Hematopoietic multipotent progenitor cell treated with erythropoietin and hydrocortisone succinate and interleukin-3 and kit ligand, for 17 days (in vitro differentiated cells): ENCODE data around the gene RBMS1.

Experiments
- DNase-seq: peaks from one replicate; pipeline ENCODE4 v3.0.0-alpha.2; 2015; ENCODE audit warnings: low spot score

Gene RBMS1

DNA sequence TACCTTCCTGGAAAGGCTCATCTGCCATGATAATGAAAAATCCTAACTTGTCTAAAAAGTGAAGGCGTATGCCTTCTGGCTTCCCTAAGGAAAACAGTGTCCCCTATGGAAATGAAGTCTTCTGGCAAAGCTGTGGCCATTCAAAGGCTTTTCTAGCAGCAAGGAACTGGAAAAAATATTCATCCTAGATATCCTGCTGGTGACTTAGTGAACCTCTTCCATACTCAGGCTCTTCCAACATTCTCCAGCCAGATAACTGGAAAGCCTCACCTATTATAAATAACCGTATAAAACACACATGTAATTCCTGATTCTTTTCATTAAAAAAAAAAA is 84.7 kb downstream of the RBMS1 start:
- DNase-seq = no peak

DNA sequence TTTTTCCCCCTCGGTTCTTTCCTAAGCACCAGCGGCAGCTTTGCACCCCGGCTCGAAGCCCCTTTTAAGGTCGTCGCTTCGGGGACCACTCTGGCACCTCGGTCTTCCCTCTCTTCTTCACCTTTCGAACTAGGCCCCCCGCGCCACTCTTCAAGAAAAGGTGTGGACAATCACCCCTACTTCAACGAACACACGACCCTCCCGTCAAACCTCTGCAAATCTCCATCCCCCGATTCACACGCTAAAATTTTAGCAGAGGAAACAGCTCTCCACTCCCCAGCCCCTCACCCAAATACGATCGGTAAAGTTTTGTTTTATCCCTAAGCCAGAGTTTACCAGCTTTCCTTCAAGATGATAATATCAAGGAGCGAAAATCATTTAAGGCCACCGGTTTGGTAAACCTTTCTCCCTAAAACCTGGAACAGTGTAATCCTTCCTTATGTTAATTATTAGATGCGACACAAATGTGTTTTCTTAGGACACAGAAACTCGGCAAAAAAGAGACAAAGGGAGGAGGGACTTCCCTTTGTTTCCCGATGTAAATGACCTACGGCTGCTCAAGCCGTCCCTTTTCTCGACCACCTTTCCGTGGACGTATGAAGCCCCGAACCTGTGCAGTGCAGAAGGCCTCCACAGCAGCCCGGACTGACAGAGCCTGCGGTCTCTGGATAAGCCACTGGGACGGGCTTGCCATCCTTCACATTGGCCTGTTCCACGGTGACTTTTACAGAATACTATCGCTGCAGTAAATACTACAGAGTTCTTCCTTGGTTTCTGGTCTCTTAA is 85.2 kb downstream of the RBMS1 start:
- DNase-seq = no peak

DNA sequence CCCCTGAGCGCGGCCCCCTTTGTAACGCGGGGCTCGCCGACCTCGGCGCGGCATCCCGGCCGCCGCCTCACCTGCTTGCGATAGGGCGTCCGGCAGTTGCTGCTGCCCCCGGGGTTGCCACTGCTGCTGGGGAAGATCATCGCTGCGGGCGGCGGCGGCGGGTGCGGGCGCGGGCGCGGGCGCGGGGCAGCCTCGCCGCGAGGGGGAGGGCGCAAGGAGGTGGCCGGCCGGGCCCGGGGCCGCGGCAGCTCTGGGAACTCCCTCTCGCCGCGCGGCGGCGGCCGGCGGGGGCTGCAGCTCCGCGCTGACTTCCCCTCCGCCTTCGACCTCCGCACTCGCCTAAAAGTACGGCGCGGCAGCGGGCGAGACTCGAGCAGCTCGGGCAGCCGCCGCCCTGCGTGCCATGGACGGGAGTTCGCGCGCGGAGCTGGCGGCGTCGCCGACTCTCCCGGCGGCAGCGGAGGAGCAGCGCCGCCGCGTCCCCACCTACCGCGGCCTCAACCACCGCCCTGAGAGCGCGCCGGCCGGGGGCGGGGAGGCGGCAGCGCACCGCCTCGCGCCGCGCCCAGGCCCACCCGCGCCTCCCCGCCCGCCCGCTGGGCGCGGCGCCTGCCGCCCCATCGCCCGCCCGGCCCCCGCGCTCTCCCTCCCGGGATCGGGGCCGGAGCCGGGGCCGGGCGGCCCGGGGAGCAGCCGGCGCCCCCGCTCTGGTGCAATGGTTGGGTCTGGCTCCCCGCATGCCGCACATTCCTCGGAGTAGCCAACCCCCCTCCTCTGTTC is 86.0 kb downstream of the RBMS1 start:
- DNase-seq = peak; percentile 56

DNA sequence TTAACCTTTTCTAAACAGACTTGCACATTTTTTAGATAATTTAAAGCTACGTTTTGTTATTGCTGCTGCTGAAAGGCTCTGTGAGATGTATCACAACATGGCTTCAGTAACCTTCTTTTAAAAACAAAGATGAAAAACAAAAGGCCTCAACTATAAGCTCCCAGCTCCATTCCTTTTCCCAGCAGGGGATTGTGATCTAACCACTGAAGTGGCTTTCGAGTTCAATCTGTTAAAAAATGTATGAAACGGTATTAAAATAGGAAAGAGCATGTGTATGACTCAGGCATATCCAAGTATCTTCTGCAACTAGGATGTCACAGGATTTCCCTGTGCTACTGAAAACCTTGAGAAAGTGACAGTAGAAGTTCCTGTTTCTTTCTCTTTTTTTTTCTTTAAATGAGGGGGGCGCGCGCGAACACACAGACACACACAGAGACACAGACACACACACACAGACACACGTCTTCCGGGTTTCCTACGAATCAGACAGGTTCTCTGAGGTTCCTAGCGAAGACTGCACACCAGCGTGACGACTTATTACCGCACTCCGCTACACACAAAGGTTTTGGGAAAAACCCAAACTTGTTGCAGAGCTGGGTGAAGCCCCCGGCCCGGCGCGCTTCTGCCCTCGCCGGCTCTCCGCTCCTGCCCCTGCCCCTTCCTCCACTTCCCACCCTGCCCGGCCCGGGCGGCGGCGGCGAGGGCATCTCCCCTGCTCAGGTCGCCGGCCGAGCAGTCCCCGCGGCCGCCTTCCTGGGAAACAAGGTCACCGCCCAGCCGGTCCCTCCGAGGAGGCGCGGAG is 86.8 kb downstream of the RBMS1 start:
- peak; percentile 55 for DNase-seq

DNA sequence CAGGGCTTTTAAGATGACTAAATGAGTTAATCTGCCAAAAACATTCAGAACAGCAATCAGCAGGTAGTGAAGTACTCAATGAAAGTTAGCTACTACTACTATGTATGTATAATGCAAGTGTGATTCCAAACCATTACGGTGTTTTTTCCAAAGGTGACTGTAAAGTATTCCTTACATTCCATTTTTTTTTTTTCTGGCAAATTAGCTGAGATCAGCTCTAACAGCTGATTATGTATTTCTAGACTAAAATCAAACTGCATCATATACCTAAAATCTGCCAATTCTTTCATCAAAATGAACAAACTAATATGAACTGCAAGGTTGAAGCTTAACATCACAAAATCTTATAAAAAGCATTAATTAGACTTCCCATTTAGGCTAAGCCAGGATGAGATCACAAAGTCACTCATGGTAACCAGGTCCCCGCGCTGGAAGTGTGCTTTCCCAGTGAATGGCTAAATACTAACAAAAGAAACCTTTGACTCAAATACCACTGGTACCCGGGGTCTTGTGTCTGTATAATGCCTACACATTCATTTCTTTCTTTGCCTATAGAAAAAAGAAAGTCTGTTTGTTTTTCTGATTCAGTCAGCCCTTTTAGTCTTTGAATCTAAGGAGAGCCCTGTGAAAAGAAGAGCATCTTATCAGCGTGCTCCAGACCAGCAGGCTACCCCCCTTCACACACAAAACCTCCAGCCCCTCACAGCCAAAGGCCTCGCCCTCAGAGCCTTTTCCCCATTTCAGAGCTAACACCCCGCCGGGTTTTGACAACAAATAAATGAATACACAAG is 88.3 kb downstream of the RBMS1 start:
- peak; percentile 55 for DNase-seq

DNA sequence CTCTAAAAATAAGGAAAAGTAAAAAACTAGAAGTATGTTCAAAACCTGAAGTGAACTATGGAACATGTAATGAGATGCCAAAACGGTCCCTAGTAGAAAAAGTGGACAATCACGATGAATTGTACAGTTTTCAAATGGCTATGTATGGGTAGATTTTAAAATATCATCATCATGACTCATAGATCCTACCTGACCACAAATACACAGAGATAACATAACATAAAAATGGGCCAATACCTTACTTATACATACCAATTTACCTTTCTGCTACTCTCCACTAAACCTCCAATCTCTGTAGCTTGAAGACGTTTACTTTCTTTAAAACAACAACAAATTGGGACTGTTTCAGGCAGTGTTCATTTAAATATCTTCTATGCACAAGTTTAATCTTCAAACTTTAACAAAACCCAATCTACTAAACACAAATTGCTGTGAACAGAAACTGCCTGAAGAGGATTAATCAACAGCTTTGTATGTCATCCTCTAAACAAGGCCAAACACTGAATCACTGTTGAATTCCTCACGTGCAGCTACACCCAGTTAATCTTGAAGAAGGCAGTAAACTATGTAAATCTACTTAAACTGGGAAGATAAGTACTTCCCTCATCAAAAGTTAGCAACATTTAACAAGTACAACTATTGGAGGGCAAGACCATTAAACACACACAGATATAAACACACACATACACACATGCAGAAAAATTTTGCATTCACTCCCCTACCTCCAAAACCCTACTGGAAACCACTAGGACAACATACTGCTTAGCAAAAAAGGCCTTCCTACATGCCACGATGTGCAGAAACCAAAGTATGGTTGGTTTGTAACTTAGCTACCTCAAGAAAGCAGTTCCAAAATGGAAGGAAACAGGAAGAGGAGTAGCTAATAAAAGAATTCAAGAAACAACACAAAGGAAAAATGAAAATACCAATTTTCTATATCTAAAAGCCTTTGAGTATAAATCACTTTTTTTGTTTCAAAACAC is 90.3 kb downstream of the RBMS1 start:
- DNase-seq = peak; percentile 51

DNA sequence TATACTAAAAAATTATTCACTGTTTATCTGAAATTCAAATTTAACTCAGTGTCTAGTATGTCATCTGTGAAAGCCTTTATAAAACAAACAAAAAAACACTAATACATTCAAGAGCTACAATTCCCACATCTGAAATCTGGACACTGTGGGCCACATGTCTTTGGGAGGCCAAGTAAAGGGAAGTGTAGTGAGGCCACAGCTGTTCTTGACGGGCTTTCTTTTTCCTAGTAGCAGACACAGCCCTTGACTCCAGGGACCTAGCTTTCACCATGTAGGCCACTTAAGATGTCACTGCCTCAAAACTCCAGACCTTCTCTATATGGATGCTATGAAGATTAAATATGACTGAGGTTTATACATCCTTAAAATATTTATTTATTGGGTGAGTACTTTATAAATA is 91.1 kb downstream of the RBMS1 start:
- no peak for DNase-seq

DNA sequence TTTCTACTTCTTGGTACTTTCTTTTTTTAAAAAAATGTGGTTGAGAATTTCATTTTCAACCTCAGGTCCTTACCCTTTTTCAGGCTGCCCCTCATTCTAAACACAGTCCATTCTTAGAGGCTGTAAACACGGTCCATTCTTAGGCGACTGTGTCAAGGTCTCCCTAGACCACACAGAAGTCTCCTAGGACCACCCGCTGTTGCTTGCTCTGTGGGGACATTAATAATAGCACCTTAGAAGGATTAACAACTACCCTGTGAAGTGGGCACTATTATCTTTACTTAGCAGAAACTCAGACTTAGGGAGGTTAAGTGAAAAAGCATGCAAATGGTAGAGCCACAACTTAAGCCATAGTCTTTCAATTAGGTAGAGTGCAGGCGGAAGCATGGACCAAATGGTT is 91.7 kb downstream of the RBMS1 start:
- DNase-seq = no peak

DNA sequence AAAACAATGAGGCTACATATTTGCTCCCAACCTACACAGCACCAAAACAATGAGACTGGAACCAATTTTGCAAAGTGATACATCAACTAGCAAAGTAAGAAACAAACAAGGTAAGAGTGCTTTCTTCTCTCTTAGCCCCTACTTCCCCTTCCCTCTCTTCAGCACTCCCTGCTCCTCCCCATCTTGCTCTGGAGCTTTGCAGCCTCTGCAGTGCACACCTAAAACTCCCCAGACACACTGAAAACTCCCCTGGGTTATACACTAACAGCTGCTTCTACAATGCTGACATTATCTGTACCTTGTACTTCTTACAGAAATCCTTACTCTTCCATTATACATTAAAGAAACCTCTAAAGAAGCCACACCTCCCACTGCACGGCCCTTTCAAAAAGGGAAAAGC is 93.7 kb downstream of the RBMS1 start:
- DNase-seq = no peak

DNA sequence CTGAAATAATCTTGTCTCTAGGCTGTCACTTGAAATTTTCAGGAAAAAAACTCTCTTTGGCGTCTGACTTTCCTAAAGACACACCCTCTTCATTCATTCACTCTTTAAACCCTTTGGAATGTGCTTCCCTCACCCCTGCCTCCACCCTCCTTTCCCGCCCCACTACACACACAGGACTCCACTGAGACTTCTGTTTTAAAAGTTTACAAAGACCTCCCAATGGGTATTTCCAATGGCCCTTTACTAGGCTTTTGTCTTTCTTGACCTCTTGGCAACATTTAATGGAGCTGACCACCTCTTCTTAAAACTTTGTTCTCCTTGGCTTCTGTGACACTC is 96.1 kb downstream of the RBMS1 start:
- DNase-seq = no peak

DNA sequence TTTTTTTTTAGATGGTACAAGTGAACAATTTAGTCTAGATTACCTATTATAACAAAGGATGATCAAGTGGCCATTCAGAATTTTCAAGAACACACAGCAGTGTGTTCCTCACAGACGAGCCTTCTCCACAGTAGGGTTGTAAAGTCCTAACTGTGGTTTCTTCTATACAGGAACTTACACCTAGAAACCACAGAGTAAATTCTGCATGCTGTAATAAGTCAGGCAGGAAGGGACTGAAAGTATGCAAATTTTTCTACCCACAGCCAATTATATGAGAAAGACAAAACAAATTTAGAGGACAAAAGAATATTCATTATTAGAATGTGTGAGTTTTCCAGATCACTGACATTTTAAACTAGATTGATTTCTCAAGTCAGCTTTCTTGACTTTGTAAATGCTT is 99.5 kb downstream of the RBMS1 start:
- DNase-seq = no peak

DNA sequence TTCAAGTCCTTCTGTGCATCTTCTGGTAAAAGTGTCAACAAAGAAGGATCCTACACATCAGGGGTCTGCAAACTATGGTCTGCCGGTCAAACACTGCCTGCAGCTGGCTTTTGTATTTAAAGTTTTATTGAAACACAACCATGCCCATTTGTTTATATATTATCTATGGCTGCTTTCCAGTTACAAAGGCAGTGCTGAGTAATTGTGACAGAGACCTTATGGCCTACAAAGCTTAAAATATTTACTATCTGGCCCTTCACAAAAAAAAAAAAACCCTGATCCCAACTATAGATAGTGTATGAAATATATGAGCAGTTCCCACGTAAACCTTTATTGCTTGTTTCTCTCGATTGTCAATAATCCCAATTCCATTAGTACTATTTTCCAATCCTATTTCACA is 101.4 kb downstream of the RBMS1 start:
- DNase-seq = no peak

DNA sequence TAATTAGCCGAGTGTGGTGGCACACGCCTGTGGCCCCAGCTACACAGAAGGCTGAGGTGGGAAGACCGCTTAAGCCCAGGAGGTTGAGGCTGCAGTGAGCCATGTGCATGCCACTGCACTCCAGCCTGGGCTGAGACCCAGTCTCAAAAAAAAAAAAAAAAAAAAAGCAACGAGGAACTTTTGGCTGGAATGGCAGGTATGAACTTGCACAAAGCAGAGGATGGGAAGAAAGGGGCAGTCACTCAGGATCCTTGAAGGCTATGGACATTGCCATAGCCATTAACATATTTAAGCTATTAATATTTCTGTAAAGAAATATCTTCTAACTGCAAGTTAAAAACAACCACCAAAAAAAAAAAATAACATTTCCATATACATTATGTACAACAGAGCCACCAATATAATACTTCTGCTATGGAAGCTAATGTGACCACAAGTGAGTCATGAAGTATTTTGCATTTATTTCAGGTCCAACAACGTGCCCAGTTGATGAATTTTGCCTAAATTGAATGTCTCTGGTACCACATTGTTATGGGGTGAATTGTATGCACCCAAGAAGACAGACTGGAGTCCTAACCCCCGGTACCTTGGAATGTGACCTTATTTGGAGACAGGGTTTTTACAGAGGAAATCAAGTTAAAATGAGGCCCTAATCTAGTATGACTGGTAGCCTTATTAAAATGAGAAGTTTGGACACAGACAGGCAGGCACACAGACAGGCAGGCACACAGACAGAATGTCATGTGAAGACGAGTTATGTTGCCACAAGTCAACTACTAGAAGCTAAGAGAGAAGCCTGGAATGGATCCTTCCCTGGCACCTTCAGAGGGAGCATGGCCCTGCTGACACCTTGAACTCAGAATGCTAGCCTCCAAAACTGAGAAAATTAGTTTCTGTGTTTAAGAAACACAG is 102.8 kb downstream of the RBMS1 start:
- no peak for DNase-seq

DNA sequence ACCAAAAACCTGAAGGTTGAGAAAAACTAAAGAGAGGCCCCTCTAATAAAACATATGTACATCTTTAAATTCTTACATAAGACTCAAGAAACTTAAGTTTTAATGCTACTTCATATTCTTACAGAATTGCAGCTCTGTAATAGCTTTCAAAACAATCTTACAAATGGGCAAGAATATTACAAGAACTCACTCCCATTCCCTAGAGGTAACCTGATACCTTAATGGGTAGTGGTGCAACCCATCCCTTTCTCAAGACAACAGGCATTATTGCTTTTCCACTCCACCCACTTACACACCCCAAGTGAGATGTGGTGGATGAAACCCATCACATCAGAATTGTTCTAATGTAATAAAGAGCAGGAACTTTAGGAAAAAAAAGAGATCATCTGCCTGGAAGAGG is 103.7 kb downstream of the RBMS1 start:
- no peak for DNase-seq

DNA sequence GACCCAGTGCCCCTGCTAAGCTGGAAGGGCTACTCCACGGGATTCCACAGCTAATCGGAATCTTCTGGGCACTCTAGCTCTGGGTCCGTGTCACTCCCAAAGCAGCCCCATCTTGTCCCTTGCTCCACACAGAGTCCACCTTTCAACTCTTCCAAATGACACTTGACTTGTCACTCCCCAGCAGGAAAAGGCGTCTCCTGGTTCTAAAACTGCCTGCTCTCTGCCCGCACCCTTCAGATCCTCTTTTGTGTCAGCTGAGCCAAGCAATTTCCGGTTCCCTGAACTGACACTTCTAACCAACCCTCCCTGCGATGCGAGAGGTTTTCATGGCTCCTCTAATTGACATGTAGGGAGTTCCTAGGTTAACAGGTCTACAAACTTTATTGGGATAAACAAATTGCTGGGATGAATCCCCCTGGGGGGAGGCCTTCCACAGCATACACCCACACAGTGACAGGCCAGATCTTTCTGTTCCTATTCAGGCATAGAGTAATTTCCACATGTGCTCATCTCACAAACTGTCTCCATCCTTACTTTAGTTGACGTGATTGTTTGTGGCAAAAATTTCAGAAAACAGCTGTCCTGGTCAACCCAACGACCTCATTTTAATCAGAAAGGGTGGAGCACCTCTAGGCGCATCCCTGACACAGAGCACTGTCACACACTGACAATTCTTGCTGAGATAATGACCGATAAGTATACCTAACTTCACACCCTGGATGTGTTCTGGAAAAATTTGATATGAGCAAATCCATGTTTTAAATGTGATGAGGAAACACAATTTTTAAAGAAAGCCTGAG is 104.9 kb downstream of the RBMS1 start:
- no peak for DNase-seq

DNA sequence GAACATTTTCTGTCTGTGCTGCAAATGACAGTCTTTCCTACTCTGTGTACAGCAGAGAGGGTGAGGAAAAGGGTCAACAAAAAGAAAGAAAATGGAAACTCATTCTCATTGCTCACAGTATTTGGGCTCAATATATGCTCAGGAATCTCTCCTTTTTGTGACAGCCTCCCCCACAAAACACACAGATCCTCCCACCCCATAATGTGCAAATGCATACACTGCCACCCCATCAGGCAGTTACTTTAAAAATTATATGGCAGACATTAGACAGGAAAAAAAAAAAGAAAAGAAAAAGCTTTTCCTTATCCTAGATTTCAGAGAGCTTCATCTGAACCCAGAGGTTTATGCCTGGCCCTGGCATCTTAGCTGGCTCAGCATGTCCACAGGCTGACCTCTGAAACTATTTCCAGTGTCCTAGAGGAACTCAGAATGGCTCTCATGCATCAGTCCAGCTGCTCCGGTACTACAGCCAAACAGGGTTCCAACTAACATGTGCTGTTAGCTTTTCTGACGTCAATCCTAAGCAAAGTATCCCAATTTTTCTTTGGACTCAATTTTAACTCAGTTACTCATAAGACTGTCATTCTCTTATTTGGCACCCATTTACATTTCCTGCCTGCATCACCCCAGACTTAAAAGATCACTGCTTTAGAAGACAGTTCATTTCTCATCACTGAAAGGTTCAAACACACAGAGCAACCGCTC is 105.9 kb downstream of the RBMS1 start:
- DNase-seq = no peak

DNA sequence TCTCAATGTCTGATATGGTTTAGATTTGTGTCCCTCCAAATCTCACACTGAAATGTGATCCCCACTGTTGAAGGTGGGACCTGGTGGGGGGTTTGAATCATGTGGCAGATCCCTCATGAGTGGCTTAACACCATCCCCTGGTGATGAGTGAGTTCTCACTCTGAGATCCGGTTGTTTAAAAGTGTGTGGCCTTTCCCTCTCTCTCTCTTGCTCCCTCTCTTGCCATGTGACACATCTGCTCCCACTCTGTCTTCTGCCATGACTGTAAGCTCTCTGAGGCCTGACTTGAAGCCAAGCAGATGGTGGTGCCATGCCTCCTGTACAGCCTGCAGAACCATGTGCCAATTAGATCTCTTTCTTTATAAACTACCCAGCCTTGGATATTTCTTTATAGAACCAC is 108.8 kb downstream of the RBMS1 start:
- no peak for DNase-seq

DNA sequence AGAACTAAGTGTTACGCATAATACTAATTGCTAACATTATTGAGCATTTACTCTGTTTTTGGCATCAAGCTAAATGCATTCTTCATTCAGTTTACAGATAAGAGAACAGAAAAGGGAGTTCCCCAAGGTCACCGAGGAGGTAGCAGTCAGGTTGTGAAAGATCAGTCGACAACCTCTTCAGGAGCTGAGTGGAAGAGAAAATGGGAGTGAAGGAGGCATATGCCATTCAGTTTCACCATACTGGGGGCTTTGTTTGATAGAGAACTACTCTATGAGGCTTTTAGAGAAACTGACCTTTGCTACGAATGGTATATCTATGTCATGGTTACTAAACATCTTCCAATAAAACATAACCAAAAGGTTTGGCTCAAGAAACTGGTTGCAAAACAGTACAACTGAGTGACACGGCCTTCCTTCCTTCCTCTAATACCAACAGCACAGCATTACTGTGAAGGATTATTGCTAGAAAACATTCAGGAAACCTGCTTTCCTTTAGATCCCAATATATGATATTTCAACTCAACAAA is 112.1 kb downstream of the RBMS1 start:
- DNase-seq = no peak
